ENCODE results near the gene LIPC.

Gene LIPC

GRCh38 chr15:58517682-58518525 is 86.1 kb downstream of the LIPC start:
- no peak for DNase-seq (ENCODE audit: low spot score)

- DNase-seq (ENCODE audit: low spot score) = no peak
These were observed 86.8 kb downstream of the LIPC start for GRCh38 chr15:58518626-58519025.

- DNase-seq (ENCODE audit: low spot score) = no peak
These were observed 87.7 kb downstream of the LIPC start for GRCh38 chr15:58519516-58519915.

GRCh38 chr15:58520464-58520863 is 88.7 kb downstream of the LIPC start:
- no peak for DNase-seq (ENCODE audit: low spot score)

- DNase-seq (ENCODE audit: low spot score) = no peak
These were observed 89.1 kb downstream of the LIPC start for GRCh38 chr15:58520936-58521292.

GRCh38 chr15:58521293-58521991 is 89.7 kb downstream of the LIPC start:
- no peak for DNase-seq (ENCODE audit: low spot score)

- no peak for DNase-seq (ENCODE audit: low spot score)
These were observed 90.6 kb downstream of the LIPC start for GRCh38 chr15:58522391-58522790.

GRCh38 chr15:58522865-58523264 is 91.1 kb downstream of the LIPC start:
- DNase-seq (ENCODE audit: low spot score) = no peak

- DNase-seq (ENCODE audit: low spot score) = no peak
These were observed 91.8 kb downstream of the LIPC start for GRCh38 chr15:58523634-58524033.

- no peak for DNase-seq (ENCODE audit: low spot score)
These were observed 92.5 kb downstream of the LIPC start for GRCh38 chr15:58524247-58524646.

- no peak for DNase-seq (ENCODE audit: low spot score)
These were observed 94.2 kb downstream of the LIPC start for GRCh38 chr15:58525991-58526421.

GRCh38 chr15:58526647-58527192 is 94.9 kb downstream of the LIPC start:
- DNase-seq (ENCODE audit: low spot score) = no peak

- DNase-seq (ENCODE audit: low spot score) = no peak
These were observed 95.9 kb downstream of the LIPC start for GRCh38 chr15:58527573-58528187.

GRCh38 chr15:58528188-58528870 is 96.5 kb downstream of the LIPC start:
- no peak for DNase-seq (ENCODE audit: low spot score)

- no peak for DNase-seq (ENCODE audit: low spot score)
These were observed 97.2 kb downstream of the LIPC start for GRCh38 chr15:58529041-58529440.

- DNase-seq (ENCODE audit: low spot score) = no peak
These were observed 98.3 kb downstream of the LIPC start for GRCh38 chr15:58530056-58530590.

- DNase-seq (ENCODE audit: low spot score) = no peak
These were observed 100.3 kb downstream of the LIPC start for GRCh38 chr15:58532126-58532525.

GRCh38 chr15:58534556-58534955 is 102.8 kb downstream of the LIPC start:
- no peak for DNase-seq (ENCODE audit: low spot score)

GRCh38 chr15:58535337-58535736 is 103.5 kb downstream of the LIPC start:
- DNase-seq (ENCODE audit: low spot score) = no peak

GRCh38 chr15:58535894-58536293 is 104.1 kb downstream of the LIPC start:
- no peak for DNase-seq (ENCODE audit: low spot score)

GRCh38 chr15:58536414-58536813 is 104.6 kb downstream of the LIPC start:
- DNase-seq (ENCODE audit: low spot score) = no peak

- no peak for DNase-seq (ENCODE audit: low spot score)
These were observed 105.2 kb downstream of the LIPC start for GRCh38 chr15:58537033-58537432.
